Measurements from ENCODE around the gene ENTPD6.

DNA sequence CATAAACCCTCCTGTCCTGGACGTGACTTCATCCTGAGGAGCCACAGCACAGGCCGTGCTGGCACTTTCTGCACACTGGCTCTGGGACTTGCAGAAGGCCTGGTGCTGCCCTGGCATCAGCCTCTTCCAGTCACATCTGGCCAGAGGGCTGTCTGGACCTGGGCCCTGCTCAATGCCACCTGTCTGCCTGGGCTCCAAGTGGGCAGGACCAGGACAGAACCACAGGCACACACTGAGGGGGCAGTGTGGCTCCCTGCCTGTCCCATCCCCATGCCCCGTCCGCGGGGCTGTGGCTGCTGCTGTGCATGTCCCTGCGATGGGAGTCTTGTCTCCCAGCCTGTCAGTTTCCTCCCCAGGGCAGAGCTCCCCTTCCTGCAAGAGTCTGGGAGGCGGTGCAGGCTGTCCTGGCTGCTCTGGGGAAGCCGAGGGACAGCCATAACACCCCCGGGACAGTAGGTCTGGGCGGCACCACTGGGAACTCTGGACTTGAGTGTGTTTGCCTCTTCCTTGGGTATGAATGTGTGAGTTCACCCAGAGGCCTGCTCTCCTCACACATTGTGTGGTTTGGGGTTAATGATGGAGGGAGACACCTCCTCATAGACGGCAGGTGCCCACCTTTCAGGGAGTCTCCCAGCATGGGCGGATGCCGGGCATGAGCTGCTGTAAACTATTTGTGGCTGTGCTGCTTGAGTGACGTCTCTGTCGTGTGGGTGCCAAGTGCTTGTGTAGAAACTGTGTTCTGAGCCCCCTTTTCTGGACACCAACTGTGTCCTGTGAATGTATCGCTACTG lies 30.3 kb downstream of the ENTPD6 start:
- TF ChIP-seq EZH2 (IDR thresholded peaks at IDR 0.05; ENCODE audit: borderline replicate concordance) (no peak), EZH2phosphoT487 (IDR thresholded peaks at IDR 0.05; ENCODE audit: low read depth, severe bottlenecking, unreplicated experiment) (no peak)
